GM21619 (cell line): ENCODE measurements around the gene SNTB2.
"Not testable (repeated sequence)": the region's sequence is repeated elsewhere in the genome, so short reads cannot be mapped to it uniquely, and the experiment has no call there.

ENCODE experiments used
- ATAC-seq: cut with Tn5 transposase; IDR thresholded peaks from one replicate; pipeline ENCODE4 v1.9.1; 2021; ENCODE audit not compliant: unreplicated experiment

The SNTB2 gene

GRCh38 chr16:69233124-69233523 is 46.2 kb downstream of the SNTB2 start:
- ATAC-seq = no peak

- ATAC-seq = no peak
Measured at GRCh38 chr16:69234460-69234859, 47.5 kb downstream of the SNTB2 start.

- no peak for ATAC-seq
Measured at GRCh38 chr16:69236319-69236718, 49.4 kb downstream of the SNTB2 start.

- ATAC-seq = no peak
Measured at GRCh38 chr16:69237296-69237695, 50.3 kb downstream of the SNTB2 start.

GRCh38 chr16:69239851-69240250 is 52.9 kb downstream of the SNTB2 start:
- no peak for ATAC-seq

GRCh38 chr16:69240331-69240730 is 53.4 kb downstream of the SNTB2 start:
- no peak for ATAC-seq

- ATAC-seq = no peak
Measured at GRCh38 chr16:69241926-69242325, 55.0 kb downstream of the SNTB2 start.

GRCh38 chr16:69243479-69243878 is 56.5 kb downstream of the SNTB2 start:
- no peak for ATAC-seq

GRCh38 chr16:69244336-69244735 is 57.4 kb downstream of the SNTB2 start:
- ATAC-seq = no peak

- no peak for ATAC-seq
Measured at GRCh38 chr16:69250081-69250480, 63.1 kb downstream of the SNTB2 start.

GRCh38 chr16:69253870-69254341 is 66.9 kb downstream of the SNTB2 start:
- ATAC-seq = no peak

- ATAC-seq = not testable (repeated sequence)
Measured at GRCh38 chr16:69259428-69259764, 72.4 kb downstream of the SNTB2 start.

- ATAC-seq = no peak
Measured at GRCh38 chr16:69260019-69260418, 73.1 kb downstream of the SNTB2 start.

- ATAC-seq = no peak
Measured at GRCh38 chr16:69260506-69260905, 73.5 kb downstream of the SNTB2 start.

- ATAC-seq = no peak
Measured at GRCh38 chr16:69266334-69267063, 79.5 kb downstream of the SNTB2 start.

- ATAC-seq = no peak
Measured at GRCh38 chr16:69267633-69268032, 80.7 kb downstream of the SNTB2 start.

- no peak for ATAC-seq
Measured at GRCh38 chr16:69270395-69270794, 83.4 kb downstream of the SNTB2 start.

GRCh38 chr16:69270831-69271230 is 83.9 kb downstream of the SNTB2 start:
- ATAC-seq = no peak

- ATAC-seq = no peak
Measured at GRCh38 chr16:69273009-69273408, 86.0 kb downstream of the SNTB2 start.

GRCh38 chr16:69274699-69275235 is 87.8 kb downstream of the SNTB2 start:
- ATAC-seq = no peak

GRCh38 chr16:69276148-69277115 is 89.5 kb downstream of the SNTB2 start:
- no peak for ATAC-seq

GRCh38 chr16:69277413-69277812 is 90.4 kb downstream of the SNTB2 start:
- ATAC-seq = no peak
